ENCODE results near the gene TIA1.
"Not testable (repeated sequence)": the region's sequence is repeated elsewhere in the genome, so short reads cannot be mapped to it uniquely, and the experiment has no call there.

GRCh38 chr2:70169654-70170245 lies 78.7 kb downstream of the TIA1 start:
- TF ChIP-seq CTCF (IDR thresholded peaks at IDR 0.05; ENCODE audit: low read length); EZH2 (IDR thresholded peaks at IDR 0.05; ENCODE audit: borderline replicate concordance, low read length): not testable (repeated sequence)

All from OCI-LY1 (cell line).